Measurements from ENCODE around the gene AAMP.

GRCh38 chr2:218255446-218255845 lies 14.5 kb downstream of the AAMP start:
- TF ChIP-seq CTCF (IDR thresholded peaks at IDR 0.05) (no peak), POLR2A (IDR thresholded peaks at IDR 0.05) (no peak)
